OCI-LY1 (cell line): Measurements from ENCODE around the gene C12orf75.

ENCODE experiments used
- H2AFZ ChIP-seq: fragments of 200-600 bp; sonication (generic), shearing (Covaris generic); 2 replicates; pipeline ENCODE4 v1.6.0; 2014; ENCODE audit warnings: antibody characterized with exemption, mild to moderate bottlenecking, low read length
- H3F3A ChIP-seq: fragments of 200-600 bp; sonication (generic), shearing (Covaris generic); 2 replicates; pipeline ENCODE4 v1.6.0; 2014; ENCODE audit warnings: mild to moderate bottlenecking, antibody characterized with exemption, low read length, moderate library complexity; ENCODE audit not compliant: insufficient read depth
- H3K27ac ChIP-seq: fragments of 200-600 bp; sonication (generic); 2 replicates; pipeline ENCODE4 v1.5.1; 2014; ENCODE audit warnings: low read length, mixed run types, mild to moderate bottlenecking, low read depth; ENCODE audit not compliant: poor library complexity, severe bottlenecking
- H3K27me3 ChIP-seq: fragments of 200-600 bp; sonication (generic); 2 replicates; pipeline ENCODE4 v1.6.0; 2014; ENCODE audit warnings: antibody characterized with exemption, mild to moderate bottlenecking, low read length, moderate library complexity; ENCODE audit not compliant: insufficient read depth
- H3K36me3 ChIP-seq: fragments of 200-600 bp; sonication (generic); 2 replicates; pipeline ENCODE4 v1.6.1; 2014; ENCODE audit warnings: mild to moderate bottlenecking, antibody characterized with exemption, low read length, moderate library complexity, mixed read lengths; ENCODE audit not compliant: insufficient read depth
- H3K4me1 ChIP-seq: fragments of 200-600 bp; sonication (generic); 2 replicates; pipeline ENCODE4 v1.5.1; 2014; ENCODE audit warnings: mild to moderate bottlenecking, low read length, moderate library complexity; ENCODE audit not compliant: insufficient read depth, severe bottlenecking
- H3K4me2 ChIP-seq: fragments of 200-600 bp; sonication (generic), shearing (Covaris generic); 2 replicates; pipeline ENCODE4 v1.6.1; 2014; ENCODE audit warnings: low read length
- H3K4me3 ChIP-seq: fragments of 200-600 bp; sonication (generic); 2 replicates; pipeline ENCODE4 v1.5.1; 2014; ENCODE audit warnings: low read length, low read depth, mild to moderate bottlenecking, mixed read lengths; ENCODE audit not compliant: poor library complexity, severe bottlenecking
- H3K79me2 ChIP-seq: fragments of 200-600 bp; shearing (Covaris generic); 2 replicates; pipeline ENCODE4 v1.6.1; 2016; ENCODE audit warnings: mixed run types, low read length, mixed read lengths; ENCODE audit not compliant: insufficient read depth
- H3K9ac ChIP-seq: fragments of 200-600 bp; sonication (generic), shearing (Covaris generic); 2 replicates; pipeline ENCODE4 v1.6.1; 2014; ENCODE audit warnings: mild to moderate bottlenecking, low read length, mixed read lengths
- H3K9me2 ChIP-seq: fragments of 200-600 bp; sonication (generic), shearing (Covaris generic); 2 replicates; pipeline ENCODE4 v1.6.1; 2014; ENCODE audit warnings: low read depth, mild to moderate bottlenecking, low read length, mixed read lengths
- H3K9me3 ChIP-seq: fragments of 200-600 bp; shearing (Covaris generic); 2 replicates; pipeline ENCODE4 v1.6.1; 2014; ENCODE audit warnings: low read length, mixed read lengths
- H4K20me1 ChIP-seq: fragments of 200-600 bp; sonication (generic), shearing (Covaris generic); 2 replicates; pipeline ENCODE4 v1.6.0; 2016; ENCODE audit warnings: mild to moderate bottlenecking, low read length; ENCODE audit not compliant: insufficient read depth
- EZH2 ChIP-seq: fragments of 200-600 bp; sonication (generic), shearing (Covaris generic); IDR thresholded peaks from 2 replicates; pipeline ENCODE4 v1.8.0; 2017; ENCODE audit warnings: borderline replicate concordance, mixed run types, mild to moderate bottlenecking, antibody characterized with exemption, low read length, moderate library complexity, mixed read lengths
- TF ChIP-seq, protein P1 (sequence below): fragments of 200-600 bp; sonication (generic), shearing (Covaris generic); IDR thresholded peaks from 2 replicates; pipeline ENCODE4 v1.5.1; 2017; ENCODE audit warnings: mild to moderate bottlenecking, antibody characterized with exemption, low read length, moderate library complexity, mixed read lengths

C12orf75 gene

DNA sequence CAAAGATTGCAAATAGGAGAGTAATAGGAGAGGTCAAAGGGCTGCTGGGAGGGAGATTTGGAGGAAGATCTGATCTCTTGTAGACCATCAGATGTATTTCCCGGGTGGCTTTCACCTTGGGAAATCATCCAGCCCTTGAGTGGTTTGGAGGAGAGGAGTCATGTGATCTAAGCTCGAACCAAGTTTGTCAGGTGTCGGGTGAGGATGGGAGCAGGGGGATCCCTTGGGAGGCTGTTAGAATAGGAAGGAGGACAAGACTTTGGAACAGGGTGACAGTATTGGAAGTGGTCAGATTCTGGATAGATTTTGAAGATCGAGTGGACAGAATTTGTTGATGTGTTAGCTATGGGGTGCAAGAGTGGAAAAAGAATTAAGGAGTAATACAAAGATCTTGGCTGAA, 46.6 kb downstream of the C12orf75 start:
- Histone ChIP-seq H3K27me3 (no peaks in the 10 kb centered on the region), H3K9me3 (no peaks in the 10 kb centered on the region), H4K20me1 (no peaks in the 10 kb centered on the region), H3K9ac (no peak overlapping the region), H3K9me2 (no peaks in the 10 kb centered on the region), H2AFZ (no peak overlapping the region), H3K4me2 (no peak overlapping the region), H3F3A (no peaks in the 10 kb centered on the region), H3K79me2 (no peaks in the 10 kb centered on the region), H3K36me3 (no peaks in the 10 kb centered on the region), H3K27ac (no peak overlapping the region), H3K4me1 (no peaks in the 10 kb centered on the region), H3K4me3 (no peak overlapping the region)
- no peak for TF ChIP-seq EZH2
- TF ChIP-seq, protein P1, sequence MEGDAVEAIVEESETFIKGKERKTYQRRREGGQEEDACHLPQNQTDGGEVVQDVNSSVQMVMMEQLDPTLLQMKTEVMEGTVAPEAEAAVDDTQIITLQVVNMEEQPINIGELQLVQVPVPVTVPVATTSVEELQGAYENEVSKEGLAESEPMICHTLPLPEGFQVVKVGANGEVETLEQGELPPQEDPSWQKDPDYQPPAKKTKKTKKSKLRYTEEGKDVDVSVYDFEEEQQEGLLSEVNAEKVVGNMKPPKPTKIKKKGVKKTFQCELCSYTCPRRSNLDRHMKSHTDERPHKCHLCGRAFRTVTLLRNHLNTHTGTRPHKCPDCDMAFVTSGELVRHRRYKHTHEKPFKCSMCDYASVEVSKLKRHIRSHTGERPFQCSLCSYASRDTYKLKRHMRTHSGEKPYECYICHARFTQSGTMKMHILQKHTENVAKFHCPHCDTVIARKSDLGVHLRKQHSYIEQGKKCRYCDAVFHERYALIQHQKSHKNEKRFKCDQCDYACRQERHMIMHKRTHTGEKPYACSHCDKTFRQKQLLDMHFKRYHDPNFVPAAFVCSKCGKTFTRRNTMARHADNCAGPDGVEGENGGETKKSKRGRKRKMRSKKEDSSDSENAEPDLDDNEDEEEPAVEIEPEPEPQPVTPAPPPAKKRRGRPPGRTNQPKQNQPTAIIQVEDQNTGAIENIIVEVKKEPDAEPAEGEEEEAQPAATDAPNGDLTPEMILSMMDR, result no peak

DNA sequence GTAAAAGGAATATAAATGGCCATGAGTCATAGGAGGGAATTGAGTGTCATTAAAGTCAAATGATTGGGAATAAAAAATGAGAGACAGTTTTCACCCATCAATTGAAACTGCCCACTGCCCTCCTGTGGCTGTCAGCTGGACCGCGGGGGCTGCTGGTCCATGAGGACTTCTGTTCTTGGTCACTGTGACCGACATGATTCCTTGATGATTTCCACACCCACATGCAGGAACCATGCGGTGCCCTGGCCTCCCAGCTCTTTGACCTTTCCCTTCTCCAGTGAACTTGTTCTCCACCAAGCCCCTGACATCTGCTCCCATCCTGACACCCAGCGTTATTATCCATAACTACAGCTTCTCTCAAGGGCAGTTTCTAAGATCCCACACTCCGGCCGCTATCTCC, 48.4 kb downstream of the C12orf75 start:
- TF ChIP-seq EZH2, result no peak
- TF ChIP-seq, protein P1, result no peak
- no peaks in the 10 kb centered on the region for H3K9me2 ChIP-seq
- no peaks in the 10 kb centered on the region for H3K27me3 ChIP-seq
- no peak overlapping the region for H2AFZ ChIP-seq
- no peak overlapping the region for H3K27ac ChIP-seq
- no peaks in the 10 kb centered on the region for H3K79me2 ChIP-seq
- no peak overlapping the region for H3K9ac ChIP-seq
- H3K4me3 ChIP-seq, result no peak overlapping the region
- no peaks in the 10 kb centered on the region for H3K36me3 ChIP-seq
- no peaks in the 10 kb centered on the region for H3F3A ChIP-seq
- no peaks in the 10 kb centered on the region for H4K20me1 ChIP-seq
- no peaks in the 10 kb centered on the region for H3K9me3 ChIP-seq
- H3K4me2 ChIP-seq, result no peak overlapping the region
- H3K4me1 ChIP-seq, result peaks cover 3% of the 10 kb centered on the region

DNA sequence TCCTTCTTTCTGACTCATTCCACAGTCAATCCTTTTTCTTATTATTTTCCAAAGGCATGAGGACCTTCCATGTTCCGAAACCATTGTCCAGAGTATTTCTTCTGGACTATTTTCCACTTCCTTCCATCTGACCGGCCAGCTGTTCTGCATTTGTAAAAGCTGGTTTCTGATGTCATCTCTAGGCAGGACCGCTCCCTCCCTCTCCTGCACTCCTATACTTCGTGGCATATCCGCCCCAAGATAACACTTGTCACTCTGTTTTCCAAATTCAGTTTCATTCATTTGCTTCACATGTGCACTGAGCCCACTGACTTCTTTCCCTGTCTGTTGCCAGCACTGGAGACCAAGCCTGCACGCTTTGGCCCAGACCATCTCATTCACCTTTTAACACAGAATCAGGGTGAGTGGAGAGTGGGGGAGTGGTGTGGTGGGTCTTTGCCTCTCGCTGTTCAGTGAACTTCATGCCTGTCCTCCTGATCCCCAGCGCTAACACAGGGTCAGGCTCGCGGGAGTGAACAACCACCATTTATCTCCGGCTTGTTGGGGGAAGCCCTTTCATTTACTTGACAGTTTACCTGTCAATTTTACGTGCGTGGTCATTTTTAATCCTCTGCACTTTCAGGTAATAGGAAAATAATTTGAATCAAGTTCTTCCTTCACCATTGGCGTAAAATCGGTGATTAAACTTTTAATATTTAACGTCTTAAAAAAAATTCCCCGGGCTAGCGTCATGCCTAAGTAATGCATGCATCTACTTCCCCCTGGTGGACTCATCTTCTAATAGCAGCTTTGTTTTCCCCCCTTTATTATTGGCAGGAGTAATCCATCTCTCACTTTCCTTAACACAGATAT, 52.5 kb downstream of the C12orf75 start:
- Histone ChIP-seq H3K9ac (no peak overlapping the region), H3K36me3 (no peaks in the 10 kb centered on the region), H3F3A (no peaks in the 10 kb centered on the region), H3K4me2 (peak overlapping the region; percentile 32; the same call in 1 of the 2 replicates), H3K9me2 (no peaks in the 10 kb centered on the region), H3K27me3 (no peaks in the 10 kb centered on the region), H3K4me1 (peaks cover 3% of the 10 kb centered on the region), H4K20me1 (no peaks in the 10 kb centered on the region), H3K4me3 (no peak overlapping the region), H3K79me2 (no peaks in the 10 kb centered on the region), H3K9me3 (no peaks in the 10 kb centered on the region), H3K27ac (no peak overlapping the region), H2AFZ (no peak overlapping the region)
- TF ChIP-seq, protein P1, result peak; percentile 63
- no peak for TF ChIP-seq EZH2
